Gastroesophageal sphincter (tissue), 3 donors: Measurements from ENCODE around the gene HLA-F.

ENCODE experiments used
- CTCF ChIP-seq, 4 experiments: fragments of 200-600 bp in 2 of 4; fragments of 450-650 bp in 2 of 4; sonication (generic) in 1 of 4; IDR thresholded peaks; one replicate each; pipeline ENCODE4 v1.5.1; 2017 to 2019; ENCODE audit warnings: antibody characterized with exemption in 4 of 4, mild to moderate bottlenecking in 2 of 4, moderate library complexity in 2 of 4
- POLR2A ChIP-seq, 2 donors: fragments of 450-650 bp; IDR thresholded peaks; one replicate each; pipeline ENCODE4 v1.6.1; 2017; ENCODE audit warnings: antibody characterized with exemption in 2 of 2, mild to moderate bottlenecking in 2 of 2, moderate library complexity in 1 of 2

GRCh38 chr6:29739136-29739881 is 16.1 kb downstream of the HLA-F start:
- TF ChIP-seq CTCF (IDR thresholded peaks at IDR 0.05): no peak
- TF ChIP-seq POLR2A (IDR thresholded peaks at IDR 0.05): no peak
